Ovary (tissue), 9 donors: ENCODE measurements around the gene CARD9. TPM values are rescaled to one million over a fixed set of nuclear protein-coding genes. Genes with fewer than 3 reads are reported as not detected.

Source experiments
- DNase-seq, 5 donors: peaks; one replicate each; pipeline ENCODE4 v3.0.0-alpha.2; 2019 to 2020
- H3K27ac ChIP-seq, 2 donors: fragments of 200-600 bp; one replicate each; pipeline versions ENCODE4 v1.5.1 to v1.8.0; 2019 to 2022
- H3K27me3 ChIP-seq: fragments of 200-600 bp; one replicate; pipeline ENCODE4 v1.8.0; 2022
- H3K36me3 ChIP-seq: fragments of 200-600 bp; sonication (generic); one replicate; pipeline ENCODE4 v1.5.1; 2019
- H3K4me1 ChIP-seq: one replicate; pipeline ENCODE4 v1.8.1; 2013; ENCODE audit warnings: mild to moderate bottlenecking, moderate library complexity; ENCODE audit not compliant: insufficient read depth
- H3K4me3 ChIP-seq: fragments of 200-600 bp; sonication (generic); one replicate; pipeline ENCODE4 v1.5.1; 2017
- H3K9me3 ChIP-seq, 2 donors: fragments of 200-600 bp in 1 of 2; sonication (generic) in 1 of 2; one replicate each; pipeline versions ENCODE4 v1.5.1 to v1.8.1; 2013 to 2019; ENCODE audit warnings: mild to moderate bottlenecking in 1 of 2, moderate library complexity in 1 of 2
- EP300 ChIP-seq: sonication (generic); formaldehyde crosslinking; IDR thresholded peaks from one replicate; pipeline ENCODE4 v1.6.1; 2017; ENCODE audit warnings: antibody characterized with exemption
- POLR2A ChIP-seq: fragments of 450-650 bp; IDR thresholded peaks from one replicate; pipeline ENCODE4 v1.6.1; 2017; ENCODE audit warnings: antibody characterized with exemption, mild to moderate bottlenecking, moderate library complexity
- WGBS, 3 donors: extraction: QIAGEN DNeasy Blood & Tissue Kit in 1 of 3; methylation state at CpG; one replicate each; pipeline versions ENCODE4 v1.1.5 to v1.1.7; 2013 to 2017; 5-methylcytosine and 5-hydroxymethylcytosine counted together
- intact Hi-C, 4 donors: fragments of 100-400 bp; cut with DNase I; formaldehyde crosslinking; loops; one replicate each; pipeline versions ENCODE4 v1.11.0 to v1.15.1; 2022 to 2023
- polyA plus RNA-seq, 2 donors: library from polyadenylated mRNA; stranded (reverse); fragments of 200-250 nt in 1 of 2; fragments of 350-450 nt in 1 of 2; fragmentation: Illumina TruSeq in 1 of 2; extraction: RNeasy Lipid Tissue Mini Kit (QIAGEN cat#74804) in 1 of 2; gene quantifications; one replicate each; pipeline ENCODE4 v1.2.3, GENCODE V29; 2013 to 2014
- total RNA-seq, 7 donors: library from RNA; depleted of rRNA in 2 of 7; stranded (reverse); fragments of >200 nt in 2 of 7; fragmentation: NEBNext Ultra II Directional in 3 of 7; extraction: Animal tissue kit (Norgen Biotek cat#: 25700) in 3 of 7; gene quantifications; one replicate each; pipeline versions ENCODE4 v1.1.0 to v1.2.4, GENCODE V29; 2016 to 2023
- TF ChIP-seq, protein P1 (sequence below), 3 donors: fragments of 450-650 bp in 2 of 3; fragments of 200-600 bp in 1 of 3; IDR thresholded peaks; one replicate each; pipeline versions ENCODE4 v1.5.1 to v1.8.0; 2016 to 2022; ENCODE audit warnings: antibody characterized with exemption in 3 of 3, mild to moderate bottlenecking in 1 of 3
- donor health status: DM: no; HTN: no; CAD: no; lungs with moderate emphysema.
- donor health status: DM: no; HTN: no; CAD: no.
- donor health status: Bipolar disorder and iron deficiency.
- donor health status: DM: yes; HTN: yes; CAD: no.
- donor health status: DM: no; HTN: no; CAD: no.
- donor health status: DM: yes; HTN: yes; CAD: no.

Gene CARD9
- total and polyA plus RNA-seq, 9 donors = 0.48 to 3.5 (median 1.1) TPM; not detected in 1

DNA sequence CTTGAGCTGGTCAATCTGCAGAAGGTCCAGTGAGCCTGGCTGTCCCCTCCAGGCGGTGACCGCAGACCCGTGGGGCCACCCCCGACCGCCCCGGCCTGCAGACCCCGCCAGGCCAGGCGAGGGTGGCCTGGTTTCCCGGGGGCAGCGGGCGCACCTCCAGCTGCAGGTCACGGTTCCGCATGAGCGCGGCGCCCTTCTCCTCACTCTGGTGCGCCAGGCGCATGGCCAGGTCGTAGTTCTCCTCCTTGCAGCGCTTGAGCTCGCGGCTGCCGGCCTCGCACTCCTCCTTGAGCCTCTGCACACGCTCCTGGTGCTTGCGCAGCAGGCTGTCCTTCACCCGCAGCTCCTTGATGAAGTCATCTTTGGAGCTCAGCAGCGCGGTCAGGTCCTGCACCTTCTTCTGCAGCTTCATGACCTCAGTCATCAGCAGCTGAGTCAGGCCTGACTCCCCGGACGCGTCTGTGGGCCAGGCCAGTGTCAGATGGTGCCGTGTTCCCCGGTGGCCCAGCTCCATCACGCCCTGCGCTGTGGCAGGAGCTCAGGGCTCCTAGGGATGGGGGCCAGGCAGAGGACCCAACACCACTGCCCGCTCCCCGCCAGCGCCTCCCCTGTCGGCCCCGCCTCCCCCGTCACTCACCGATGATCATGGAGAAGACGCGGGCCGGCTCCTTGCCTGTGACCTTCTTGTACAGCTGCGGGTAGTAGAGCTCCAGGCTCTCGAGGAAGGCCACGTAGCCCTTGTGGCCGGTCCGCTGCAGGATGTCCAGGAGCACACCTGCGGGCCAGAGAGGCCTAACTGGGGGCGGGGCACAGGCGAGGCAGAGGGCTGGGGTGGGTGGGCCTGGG lies 2.6 kb downstream of the CARD9 start:
- Histone ChIP-seq H3K27ac (no peak overlapping the region), H3K9me3 (no peaks in the 10 kb centered on the region), H3K4me1 (no peaks in the 10 kb centered on the region), H3K27me3 (no peaks in the 10 kb centered on the region), H3K36me3 (no peaks in the 10 kb centered on the region), H3K4me3 (no peak overlapping the region)
- intact Hi-C loops = no loop called here
- DNase-seq = no peak
- TF ChIP-seq POLR2A = no peak
- WGBS, 3 donors = 90 to 93% (median 92%) methylated on average over 49 to 54 of the region's 54 CpGs

DNA sequence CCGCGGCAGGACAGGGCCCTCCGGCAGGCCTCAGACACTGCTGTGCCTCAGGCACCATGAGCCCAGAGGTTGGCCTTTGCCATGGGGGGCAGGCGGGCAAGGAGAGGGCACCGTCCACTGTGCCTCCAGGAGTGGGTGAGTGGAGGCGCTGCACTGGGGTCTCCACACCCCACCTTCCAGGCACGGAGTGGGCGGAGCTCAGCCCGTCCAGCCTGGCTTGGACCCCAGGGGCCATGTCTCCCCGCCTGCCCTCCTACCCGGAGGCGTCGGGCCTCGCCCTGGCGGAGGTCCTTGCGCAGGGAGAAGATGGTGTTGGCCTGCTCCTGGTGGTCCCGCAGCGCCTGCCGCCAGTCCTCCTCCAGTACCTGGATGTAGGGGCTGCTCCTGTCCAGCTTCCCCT lies 3.4 kb downstream of the CARD9 start:
- WGBS, 3 donors = 90 to 93% (median 91%) methylated on average over 19 of the region's 19 CpGs
- H3K9me3 ChIP-seq = no peaks in the 10 kb centered on the region
- TF ChIP-seq, protein P1, sequence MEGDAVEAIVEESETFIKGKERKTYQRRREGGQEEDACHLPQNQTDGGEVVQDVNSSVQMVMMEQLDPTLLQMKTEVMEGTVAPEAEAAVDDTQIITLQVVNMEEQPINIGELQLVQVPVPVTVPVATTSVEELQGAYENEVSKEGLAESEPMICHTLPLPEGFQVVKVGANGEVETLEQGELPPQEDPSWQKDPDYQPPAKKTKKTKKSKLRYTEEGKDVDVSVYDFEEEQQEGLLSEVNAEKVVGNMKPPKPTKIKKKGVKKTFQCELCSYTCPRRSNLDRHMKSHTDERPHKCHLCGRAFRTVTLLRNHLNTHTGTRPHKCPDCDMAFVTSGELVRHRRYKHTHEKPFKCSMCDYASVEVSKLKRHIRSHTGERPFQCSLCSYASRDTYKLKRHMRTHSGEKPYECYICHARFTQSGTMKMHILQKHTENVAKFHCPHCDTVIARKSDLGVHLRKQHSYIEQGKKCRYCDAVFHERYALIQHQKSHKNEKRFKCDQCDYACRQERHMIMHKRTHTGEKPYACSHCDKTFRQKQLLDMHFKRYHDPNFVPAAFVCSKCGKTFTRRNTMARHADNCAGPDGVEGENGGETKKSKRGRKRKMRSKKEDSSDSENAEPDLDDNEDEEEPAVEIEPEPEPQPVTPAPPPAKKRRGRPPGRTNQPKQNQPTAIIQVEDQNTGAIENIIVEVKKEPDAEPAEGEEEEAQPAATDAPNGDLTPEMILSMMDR (IDR thresholded peaks at IDR 0.05) = no peak
- TF ChIP-seq EP300 (no peak), POLR2A (no peak)
- H3K4me3 ChIP-seq = no peak overlapping the region
- no peaks in the 10 kb centered on the region for H3K27me3 ChIP-seq
- H3K36me3 ChIP-seq = no peaks in the 10 kb centered on the region
- H3K4me1 ChIP-seq = no peaks in the 10 kb centered on the region
- intact Hi-C loops = no loop called here
- H3K27ac ChIP-seq = no peak overlapping the region
- no peak for DNase-seq

DNA sequence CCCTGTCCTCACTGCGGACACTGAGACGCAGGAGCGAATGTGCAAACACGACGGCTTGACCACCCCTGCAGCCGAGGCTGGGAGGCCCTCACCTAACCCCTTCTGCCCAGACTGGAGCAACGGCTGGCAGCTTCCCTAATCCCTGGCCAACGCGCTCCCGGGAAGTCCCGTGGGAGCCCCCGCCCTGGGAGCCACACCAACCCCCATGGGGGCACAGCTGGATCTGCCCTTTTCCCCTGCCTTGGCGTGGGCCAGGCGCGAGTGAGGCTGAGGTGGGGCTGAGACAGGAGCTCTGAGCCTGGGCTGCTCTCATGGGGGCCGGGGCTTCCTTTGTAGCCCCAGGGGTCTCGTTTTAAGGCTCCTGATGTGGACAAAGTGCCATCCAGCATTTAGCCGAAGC lies 5.3 kb downstream of the CARD9 start:
- TF ChIP-seq POLR2A = no peak
- TF ChIP-seq EP300 = no peak
- TF ChIP-seq, protein P1 (IDR thresholded peaks at IDR 0.05) = no peak
- Histone ChIP-seq H3K36me3 (no peaks in the 10 kb centered on the region), H3K4me3 (no peak overlapping the region), H3K4me1 (no peaks in the 10 kb centered on the region), H3K27ac (no peak overlapping the region), H3K27me3 (no peaks in the 10 kb centered on the region), H3K9me3 (no peaks in the 10 kb centered on the region)
- 66 to 73% (median 68%) methylated on average over 18 of the region's 18 CpGs for WGBS, 3 donors
- DNase-seq = no peak
- intact Hi-C loops = loop anchor here in 2 of 4 donors (5.0 kb wide), 2 partner anchors 51 to 56 kb away; no protein-coding TSS in a partner anchor

DNA sequence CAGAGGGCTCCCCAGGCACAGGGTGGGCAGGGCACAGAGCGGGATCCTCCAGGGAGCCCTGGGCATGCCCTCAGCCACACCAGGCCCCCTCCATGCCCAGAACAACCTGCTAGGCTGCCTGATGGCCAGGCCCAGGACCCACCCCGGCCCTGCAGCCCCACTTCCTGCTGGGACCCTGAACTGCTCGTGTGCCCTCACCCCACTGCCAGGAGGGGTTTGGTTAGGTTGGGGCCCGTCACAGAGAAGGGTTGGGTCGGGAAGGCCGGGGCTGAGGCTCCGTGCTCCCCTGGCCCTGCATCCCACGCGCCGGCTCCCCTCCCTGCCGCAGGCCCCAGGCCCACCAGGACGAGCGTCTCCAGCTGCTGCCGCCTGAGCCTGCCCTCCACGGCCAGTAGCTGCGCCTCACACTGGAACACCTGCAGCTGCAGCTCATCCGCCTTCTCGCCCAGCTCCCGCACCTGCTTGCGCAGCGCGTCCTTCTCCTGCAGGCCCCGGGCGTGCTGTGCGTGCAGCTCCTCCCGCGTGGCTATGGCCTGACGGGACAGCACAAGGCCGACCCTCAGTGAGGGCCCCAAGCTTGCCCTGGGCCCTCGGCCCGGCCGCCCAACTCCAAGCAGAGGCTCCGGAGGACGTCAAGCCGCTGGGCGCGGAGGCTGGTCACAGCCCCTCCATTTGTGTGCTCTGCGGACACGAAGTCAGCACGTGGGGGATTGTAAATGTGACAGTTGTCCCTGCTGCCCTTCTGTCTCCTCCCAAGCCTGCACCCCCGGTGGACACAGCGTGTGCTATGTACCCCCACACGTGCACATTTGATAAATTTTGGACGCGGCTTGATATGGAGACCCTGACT lies 5.9 kb downstream of the CARD9 start:
- no peak for DNase-seq
- H3K4me1 ChIP-seq = peaks cover 3% of the 10 kb centered on the region
- intact Hi-C loops = loop anchor here in 2 of 4 donors (5.0 kb wide), 2 partner anchors 50 to 55 kb away; no protein-coding TSS in a partner anchor

More for the DNA sequence above, 5.9 kb downstream of the CARD9 start:
- no peaks in the 10 kb centered on the region for H3K36me3 ChIP-seq
- H3K27me3 ChIP-seq = no peaks in the 10 kb centered on the region
- H3K4me3 ChIP-seq = no peak overlapping the region
- no peak overlapping the region for H3K27ac ChIP-seq
- no peaks in the 10 kb centered on the region for H3K9me3 ChIP-seq
- WGBS, 3 donors = 36 to 49% (median 42%) methylated on average over 36 to 45 of the region's 45 CpGs
- TF ChIP-seq, protein P1 (IDR thresholded peaks at IDR 0.05) = no peak
- TF ChIP-seq EP300 (no peak), POLR2A (no peak)
